DMS53 treated with DMSO at 0.1 percent for 48 hours (cell line): ENCODE results near the gene HSF4.

ENCODE experiments used
- DNase-seq: peaks from one replicate; lab custom pipeline; 2025; ENCODE audit not compliant: unreplicated experiment; lab: John Stamatoyannopoulos, UW

Gene HSF4

GRCh38 chr16:67150047-67150832 lies 14.3 kb upstream of the HSF4 start:
- DNase-seq: no peak

DNA sequence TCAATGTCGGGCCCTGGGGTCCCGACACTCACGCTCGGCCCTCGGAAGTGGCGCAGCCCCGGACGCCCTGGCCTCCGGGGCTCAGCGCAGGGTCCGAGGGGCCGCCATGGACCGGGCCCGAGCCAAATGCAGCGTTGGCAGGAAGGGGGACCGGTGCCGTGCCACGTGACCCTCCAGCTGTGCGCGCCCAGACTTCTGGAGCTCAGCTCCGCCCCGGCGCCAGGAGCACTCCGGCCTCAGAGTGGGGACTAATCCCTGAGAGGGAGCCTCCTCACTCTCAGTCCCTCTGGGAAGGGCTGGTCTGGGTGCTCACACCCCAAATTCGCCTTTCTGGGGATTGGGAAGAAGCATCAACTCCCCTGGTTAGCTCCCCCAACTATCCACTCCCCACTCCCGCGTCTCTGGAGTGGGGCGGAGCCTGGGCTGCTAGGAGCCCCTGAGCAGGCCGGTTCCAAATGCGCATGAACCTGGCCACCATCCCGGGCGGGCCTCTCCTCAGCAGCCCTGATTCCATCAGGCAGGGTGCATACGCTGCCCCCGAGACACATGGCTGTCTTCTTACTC lies 13.6 kb upstream of the HSF4 start, which contains the start of gene B3GNT9:
B3GNT9 (minus strand) TSS at position 166 of the 564 bp plus-strand sequence. CDS start 513 bp downstream, outside the sequence.
- peak; percentile 37 for DNase-seq

- DNase-seq: no peak
Measured at GRCh38 chr16:67151431-67152097, 13.0 kb upstream of the HSF4 start.

GRCh38 chr16:67154578-67155294 lies 9.8 kb upstream of the HSF4 start:
- no peak for DNase-seq

DNA sequence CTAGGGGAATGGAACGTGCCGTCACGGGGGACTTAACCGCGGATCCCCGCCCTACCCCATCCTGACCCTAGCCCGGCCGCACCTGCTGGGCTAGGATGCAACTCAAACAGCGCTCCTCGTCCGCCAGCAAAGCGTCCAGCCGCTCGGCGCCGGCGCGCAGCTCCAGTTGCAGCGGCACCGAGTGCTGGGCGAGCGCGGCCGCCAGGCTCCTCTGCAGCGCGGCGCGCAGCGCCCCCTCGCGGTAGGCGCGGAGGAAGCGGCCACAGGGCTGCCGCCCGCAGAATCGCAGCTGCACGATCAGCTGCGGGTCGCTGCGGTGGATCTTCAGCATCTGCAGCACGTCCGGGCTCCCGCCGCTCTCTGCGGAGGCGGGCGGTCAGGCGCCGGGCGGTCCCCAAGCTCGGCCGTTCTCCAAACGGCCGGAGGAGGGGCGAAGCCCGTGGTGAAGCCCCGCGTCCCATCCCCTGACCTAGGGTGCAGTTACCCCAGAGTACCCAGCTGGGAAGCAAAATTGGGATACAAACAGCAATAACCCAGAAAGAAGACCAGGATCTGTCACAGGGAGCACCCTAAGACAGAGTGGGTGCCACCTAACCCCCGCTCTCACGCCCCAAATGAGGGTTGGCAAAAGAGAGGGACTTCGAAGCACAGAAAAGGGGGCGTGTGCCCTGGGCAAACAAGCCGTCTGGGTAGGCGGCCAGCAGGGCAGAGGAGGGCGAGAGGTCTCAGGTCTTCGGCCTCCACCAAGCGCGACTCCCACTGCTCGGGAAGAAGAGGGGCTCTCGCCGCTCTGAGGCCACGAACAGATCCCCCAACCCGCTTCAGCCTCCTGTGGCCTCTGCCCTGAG lies 9.0 kb upstream of the HSF4 start:
- DNase-seq: peak; percentile 34

GRCh38 chr16:67156143-67156844 lies 8.3 kb upstream of the HSF4 start:
- no peak for DNase-seq

- DNase-seq: no peak
Measured at GRCh38 chr16:67157106-67157748, 7.3 kb upstream of the HSF4 start.

DNA sequence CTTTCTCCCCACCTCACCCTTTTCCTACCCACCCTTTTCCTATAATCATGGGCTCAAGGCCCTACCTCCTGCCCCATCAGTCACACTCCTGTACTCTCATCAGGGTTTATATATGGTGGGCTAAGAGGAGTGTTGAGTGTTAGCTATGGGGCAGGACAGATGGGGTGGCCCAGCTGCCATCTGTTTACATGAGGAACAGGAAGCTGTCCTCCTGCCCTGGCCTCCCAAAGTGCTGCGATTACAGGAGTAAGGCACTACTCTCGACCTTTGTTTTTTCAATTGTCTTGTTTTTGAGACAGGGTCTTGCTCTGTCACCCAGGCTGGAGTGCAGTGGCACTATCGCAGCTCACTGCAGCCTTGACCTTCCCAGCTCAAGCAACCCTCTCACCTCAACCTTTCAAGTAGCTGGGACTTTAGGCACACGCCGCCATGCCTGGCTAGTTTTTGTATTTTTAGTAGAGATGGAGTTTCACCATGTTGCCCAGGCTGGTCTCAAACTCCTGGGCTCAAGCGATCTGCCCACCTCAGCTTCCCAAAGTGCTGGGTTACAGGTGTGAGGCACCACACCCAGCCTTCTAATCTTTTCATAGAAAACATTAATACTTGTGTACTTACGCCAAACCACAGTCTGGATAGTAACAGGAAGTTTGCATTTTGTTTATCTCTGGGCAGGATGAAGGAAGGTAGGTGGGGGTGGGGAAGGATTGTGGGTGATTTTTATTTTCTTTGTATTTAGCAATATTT lies 6.5 kb upstream of the HSF4 start:
- no peak for DNase-seq

GRCh38 chr16:67158637-67159600 lies 5.6 kb upstream of the HSF4 start:
- DNase-seq: no peak

DNA sequence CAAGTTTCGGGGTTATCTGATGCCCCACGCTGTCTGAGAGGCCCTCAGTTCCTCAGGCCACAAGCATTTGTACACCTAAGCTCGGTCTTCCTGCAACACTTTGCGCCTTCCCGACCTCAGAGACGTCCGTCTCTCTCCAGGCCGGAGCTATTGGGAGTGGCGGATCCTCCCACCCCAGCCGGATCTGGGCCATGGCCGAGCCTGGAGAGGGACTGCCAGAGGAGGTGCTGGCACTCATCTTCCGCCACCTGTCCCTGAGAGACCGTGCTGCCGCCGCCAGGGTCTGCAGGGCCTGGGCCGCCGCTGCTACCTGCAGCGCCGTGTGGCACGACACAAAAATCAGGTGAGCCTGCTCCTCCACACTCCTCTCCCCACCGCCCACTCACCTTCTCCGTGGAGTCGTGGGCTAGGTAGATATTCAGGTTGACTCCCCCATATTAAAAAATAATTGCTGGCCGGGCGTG lies 2.9 kb upstream of the HSF4 start:
- DNase-seq: no peak

DNA sequence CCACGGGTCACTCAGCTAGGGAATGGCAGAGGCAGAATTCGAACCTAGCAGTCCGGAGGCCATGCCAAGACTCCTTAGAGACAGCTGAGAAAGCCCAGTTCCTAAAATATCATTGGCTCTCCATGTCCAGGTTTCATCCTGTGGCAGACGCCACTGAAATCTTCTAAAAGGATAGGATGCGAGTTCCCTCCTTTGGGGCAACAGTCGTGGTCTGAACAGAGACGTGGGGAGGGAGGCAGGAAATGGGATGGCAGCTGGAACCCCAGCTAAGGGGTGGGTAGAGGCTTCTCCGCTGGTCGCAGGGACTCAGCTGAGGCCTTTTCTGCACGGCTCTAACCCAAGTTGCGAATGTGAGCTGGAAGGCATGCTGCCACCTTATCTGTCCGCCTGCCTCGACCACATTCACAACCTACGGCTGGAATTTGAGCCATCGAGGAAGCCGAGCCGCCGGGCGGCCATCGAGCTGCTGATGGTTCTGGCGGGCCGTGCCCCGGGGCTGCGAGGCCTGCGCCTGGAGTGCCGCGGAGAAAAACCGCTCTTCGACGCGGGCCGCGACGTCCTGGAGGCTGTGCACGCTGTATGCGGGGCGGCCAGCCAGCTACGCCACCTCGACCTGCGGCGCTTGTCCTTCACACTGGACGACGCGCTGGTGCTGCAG lies 1.9 kb upstream of the HSF4 start:
- DNase-seq: no peak

DNA sequence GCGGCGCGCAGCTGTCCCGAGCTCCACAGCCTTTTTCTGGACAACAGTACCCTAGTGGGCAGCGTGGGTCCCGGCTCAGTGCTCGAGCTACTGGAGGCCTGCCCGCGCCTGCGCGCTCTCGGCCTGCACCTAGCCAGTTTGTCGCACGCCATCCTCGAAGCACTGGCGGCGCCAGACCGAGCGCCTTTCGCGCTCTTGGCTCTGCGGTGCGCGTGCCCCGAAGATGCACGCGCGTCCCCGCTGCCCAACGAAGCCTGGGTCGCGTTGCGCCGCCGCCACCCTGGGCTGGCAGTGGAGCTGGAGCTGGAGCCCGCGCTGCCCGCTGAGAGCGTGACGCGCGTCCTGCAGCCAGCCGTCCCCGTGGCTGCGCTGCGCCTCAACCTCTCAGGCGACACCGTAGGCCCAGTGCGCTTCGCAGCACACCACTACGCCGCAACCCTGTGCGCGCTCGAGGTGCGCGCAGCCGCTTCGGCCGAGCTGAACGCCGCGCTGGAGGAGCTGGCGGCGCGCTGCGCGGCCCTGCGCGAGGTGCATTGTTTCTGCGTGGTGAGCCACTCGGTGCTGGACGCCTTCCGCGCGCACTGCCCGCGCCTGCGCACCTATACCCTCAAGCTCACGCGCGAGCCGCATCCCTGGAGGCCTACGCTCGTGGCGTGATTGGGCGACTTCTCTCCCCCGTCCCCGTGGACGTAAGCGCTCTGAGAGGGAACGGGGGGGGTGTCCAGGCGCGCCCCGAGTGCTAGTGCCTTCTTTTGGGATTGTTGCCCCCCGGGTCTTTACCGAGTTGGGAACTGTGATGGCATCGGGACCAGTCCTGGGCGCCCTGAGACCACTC lies 1.2 kb upstream of the HSF4 start:
- DNase-seq: no peak

DNA sequence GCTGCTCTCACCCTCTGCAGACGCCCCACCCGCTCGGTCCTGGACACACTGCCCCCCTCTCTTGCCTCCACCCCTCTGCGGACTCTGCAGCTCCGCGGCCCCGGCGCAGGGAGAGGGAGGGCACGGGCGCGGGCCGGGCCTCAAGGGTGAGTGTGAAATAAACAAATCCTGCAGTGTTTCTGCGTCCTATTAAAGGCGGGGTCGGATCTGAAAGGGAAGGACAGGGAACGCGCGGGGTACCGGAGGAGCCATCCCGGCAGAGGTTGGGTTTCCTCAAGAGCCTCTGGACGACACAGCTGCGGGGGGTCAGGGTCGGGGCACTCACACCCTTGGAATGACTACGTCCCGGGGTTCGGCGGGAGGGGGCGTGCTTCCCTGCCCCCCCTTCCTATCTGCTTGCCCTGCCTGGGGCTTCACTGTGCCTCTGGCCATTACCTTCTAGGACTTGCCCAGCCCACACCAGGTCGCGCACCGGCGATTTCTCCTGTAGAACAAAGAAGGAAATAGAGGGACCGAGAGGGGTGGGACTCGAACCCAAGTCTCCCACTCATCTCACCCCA lies 466 bp upstream of the HSF4 start:
- DNase-seq: no peak

DNA sequence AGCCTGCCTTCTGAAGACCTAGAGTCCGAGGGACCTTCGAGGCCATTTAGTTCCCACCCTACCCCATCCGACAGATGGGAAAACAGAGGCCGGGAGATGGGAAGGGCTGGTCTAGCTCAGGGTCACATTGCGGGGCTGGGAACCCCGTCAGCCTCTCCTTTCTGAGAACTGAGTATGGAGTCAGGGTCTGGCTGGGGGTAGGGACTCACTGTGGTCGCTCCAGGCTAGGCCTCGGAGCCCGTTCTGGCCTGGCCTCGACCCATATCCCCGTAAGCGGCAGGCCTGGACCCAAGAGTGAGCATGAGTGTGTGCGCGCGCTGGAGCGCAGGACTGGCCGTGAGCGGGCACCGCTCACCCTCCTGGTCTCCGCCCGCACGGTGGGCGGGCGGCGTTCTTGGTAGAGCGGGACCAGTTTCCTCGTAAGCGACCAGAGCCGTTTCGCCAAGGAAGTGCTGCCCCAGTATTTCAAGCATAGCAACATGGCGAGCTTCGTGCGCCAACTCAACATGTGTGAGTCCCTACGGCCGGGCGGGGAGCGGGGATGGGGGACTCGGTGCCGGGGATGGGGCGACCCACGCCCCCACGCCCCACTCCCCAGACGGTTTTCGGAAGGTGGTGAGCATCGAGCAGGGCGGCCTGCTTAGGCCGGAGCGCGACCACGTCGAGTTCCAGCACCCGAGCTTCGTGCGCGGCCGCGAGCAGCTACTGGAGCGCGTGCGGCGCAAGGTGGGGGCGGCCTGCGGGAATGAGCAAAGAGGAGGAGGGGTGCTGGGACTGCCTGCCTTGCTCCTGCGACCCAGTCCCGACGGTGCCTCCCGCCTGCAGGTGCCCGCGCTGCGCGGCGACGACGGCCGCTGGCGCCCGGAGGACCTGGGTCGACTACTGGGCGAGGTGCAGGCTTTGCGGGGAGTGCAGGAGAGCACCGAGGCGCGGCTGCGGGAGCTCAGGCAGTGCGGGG lies 855 bp downstream of the HSF4 start:
- DNase-seq: no peak

GRCh38 chr16:67166110-67166547 lies 1.6 kb downstream of the HSF4 start:
- DNase-seq: no peak
